ENCODE results near the gene DEDD. TPM values are rescaled to one million over a fixed set of nuclear protein-coding genes. Genes with fewer than 3 reads are reported as not detected.

Gene DEDD
- total and polyA plus RNA-seq, 2 of the 13 experiments (the other 11 are each of a cell fraction or from before 2014, with no cell fraction given): 12.6 to 27.8 TPM

DNA sequence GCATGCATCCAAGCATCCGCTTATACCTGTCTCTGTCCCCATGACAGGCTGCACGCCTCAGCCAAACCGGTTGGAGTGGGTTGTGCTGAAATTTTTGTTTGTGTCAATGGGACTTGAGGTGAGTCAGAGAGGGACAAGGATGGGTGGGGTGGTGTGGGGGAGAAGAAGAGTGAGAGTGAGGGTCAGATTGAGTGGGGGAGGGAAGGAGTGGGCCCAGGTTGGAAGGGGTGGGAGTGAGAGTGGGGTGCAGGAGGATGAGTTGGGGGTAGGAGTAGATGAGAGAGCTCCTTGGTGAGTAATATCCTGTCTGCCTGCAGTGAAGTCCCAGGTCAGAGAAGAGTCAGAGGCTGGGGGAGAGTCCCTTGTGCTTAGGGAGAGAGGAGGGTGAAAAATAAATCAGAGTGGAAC lies 39.8 kb downstream of the DEDD start (continued):
- TF ChIP-seq SIX1 (CRISPR knock-in tag; IDR thresholded peaks at IDR 0.05; ENCODE audit: borderline replicate concordance) (no peak), KDM1A (CRISPR knock-in tag; IDR thresholded peaks at IDR 0.05) (no peak), ZNF687 (CRISPR knock-in tag; IDR thresholded peaks at IDR 0.05) (no peak)
- TF ChIP-seq, protein P1, sequence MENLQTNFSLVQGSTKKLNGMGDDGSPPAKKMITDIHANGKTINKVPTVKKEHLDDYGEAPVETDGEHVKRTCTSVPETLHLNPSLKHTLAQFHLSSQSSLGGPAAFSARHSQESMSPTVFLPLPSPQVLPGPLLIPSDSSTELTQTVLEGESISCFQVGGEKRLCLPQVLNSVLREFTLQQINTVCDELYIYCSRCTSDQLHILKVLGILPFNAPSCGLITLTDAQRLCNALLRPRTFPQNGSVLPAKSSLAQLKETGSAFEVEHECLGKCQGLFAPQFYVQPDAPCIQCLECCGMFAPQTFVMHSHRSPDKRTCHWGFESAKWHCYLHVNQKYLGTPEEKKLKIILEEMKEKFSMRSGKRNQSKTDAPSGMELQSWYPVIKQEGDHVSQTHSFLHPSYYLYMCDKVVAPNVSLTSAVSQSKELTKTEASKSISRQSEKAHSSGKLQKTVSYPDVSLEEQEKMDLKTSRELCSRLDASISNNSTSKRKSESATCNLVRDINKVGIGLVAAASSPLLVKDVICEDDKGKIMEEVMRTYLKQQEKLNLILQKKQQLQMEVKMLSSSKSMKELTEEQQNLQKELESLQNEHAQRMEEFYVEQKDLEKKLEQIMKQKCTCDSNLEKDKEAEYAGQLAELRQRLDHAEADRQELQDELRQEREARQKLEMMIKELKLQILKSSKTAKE (CRISPR knock-in tag; IDR thresholded peaks at IDR 0.05; ENCODE audit: borderline replicate concordance): no peak
- TF ChIP-seq, protein P2, sequence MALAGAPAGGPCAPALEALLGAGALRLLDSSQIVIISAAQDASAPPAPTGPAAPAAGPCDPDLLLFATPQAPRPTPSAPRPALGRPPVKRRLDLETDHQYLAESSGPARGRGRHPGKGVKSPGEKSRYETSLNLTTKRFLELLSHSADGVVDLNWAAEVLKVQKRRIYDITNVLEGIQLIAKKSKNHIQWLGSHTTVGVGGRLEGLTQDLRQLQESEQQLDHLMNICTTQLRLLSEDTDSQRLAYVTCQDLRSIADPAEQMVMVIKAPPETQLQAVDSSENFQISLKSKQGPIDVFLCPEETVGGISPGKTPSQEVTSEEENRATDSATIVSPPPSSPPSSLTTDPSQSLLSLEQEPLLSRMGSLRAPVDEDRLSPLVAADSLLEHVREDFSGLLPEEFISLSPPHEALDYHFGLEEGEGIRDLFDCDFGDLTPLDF (CRISPR knock-in tag; IDR thresholded peaks at IDR 0.05): no peak

All from HepG2 (cell line).